NAMALWA (cell line): ENCODE measurements around the gene ISLR2.
"Not testable (repeated sequence)": the region's sequence is repeated elsewhere in the genome, so short reads cannot be mapped to it uniquely, and the experiment has no call there.

Experiments
- DNase-seq: peaks from one replicate; pipeline ENCODE4 v3.0.0-alpha.2; 2015; ENCODE audit warnings: low spot score

The ISLR2 gene, protein sequence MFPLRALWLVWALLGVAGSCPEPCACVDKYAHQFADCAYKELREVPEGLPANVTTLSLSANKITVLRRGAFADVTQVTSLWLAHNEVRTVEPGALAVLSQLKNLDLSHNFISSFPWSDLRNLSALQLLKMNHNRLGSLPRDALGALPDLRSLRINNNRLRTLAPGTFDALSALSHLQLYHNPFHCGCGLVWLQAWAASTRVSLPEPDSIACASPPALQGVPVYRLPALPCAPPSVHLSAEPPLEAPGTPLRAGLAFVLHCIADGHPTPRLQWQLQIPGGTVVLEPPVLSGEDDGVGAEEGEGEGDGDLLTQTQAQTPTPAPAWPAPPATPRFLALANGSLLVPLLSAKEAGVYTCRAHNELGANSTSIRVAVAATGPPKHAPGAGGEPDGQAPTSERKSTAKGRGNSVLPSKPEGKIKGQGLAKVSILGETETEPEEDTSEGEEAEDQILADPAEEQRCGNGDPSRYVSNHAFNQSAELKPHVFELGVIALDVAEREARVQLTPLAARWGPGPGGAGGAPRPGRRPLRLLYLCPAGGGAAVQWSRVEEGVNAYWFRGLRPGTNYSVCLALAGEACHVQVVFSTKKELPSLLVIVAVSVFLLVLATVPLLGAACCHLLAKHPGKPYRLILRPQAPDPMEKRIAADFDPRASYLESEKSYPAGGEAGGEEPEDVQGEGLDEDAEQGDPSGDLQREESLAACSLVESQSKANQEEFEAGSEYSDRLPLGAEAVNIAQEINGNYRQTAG

DNA sequence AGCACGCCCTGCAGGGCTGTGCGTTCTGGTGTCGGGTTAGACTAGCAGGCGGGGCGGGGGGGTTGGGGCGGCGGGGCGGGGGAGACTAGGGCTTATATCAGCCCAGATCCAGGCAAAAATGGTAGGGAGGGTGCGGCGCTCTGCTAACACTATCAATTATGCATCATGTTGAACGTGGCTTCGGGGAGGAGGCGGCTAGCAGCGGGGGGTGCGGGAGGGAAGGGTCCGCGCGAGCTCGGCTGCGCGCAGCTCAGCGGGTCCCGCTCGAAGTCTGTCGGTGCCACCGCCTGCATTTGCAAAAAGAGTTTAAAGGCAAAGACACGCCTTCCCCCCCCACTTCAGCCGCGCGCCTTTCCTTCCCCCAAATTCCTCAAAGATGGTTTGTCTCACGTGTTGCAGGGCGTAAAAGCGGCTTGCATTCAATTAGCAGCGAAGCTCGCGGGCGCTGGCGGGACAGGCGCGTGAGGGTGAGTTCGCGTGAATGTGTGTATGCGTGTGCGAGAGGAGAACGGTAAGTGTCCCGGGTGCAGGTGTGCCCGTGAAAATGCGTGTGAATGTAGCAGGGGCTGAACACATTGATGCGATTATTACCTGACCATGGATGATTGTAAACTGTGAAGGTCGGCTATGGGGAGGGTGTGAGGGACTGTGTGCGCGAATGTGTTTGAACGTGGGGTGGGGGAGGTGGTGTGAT, at the start of gene ISLR2:
Gene ISLR2, plus strand, starts transcription at position 432 of the 694 bp plus-strand sequence. CDS start 2,169 bp downstream, outside the sequence.
- no peak for DNase-seq

DNA sequence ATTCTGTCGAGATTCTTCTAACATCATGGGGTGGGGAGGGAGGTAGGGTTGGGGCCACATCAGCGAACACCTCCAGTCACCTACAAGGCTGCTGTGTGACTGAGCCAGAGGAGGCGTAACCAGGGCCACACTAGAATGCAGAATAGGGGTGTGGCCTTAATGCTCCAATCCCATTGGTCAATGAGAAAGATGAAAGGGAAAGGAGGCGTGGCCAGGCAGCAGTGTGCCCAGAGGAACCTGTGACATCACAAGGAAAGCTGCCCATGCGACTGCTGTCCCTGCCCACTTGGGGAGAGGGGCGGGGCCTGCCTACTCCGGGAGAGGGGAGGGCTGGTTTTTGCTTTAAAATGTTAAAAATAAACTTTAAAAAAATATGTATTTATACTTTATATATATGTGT, 47.9 kb upstream of the ISLR2 start, which contains the start of gene GOLGA6A:
Gene GOLGA6A, minus strand, starts transcription at position 101 of the 400 bp plus-strand sequence. Its CDS starts 41 bp downstream, at position 60.
- DNase-seq, result not testable (repeated sequence)

DNA sequence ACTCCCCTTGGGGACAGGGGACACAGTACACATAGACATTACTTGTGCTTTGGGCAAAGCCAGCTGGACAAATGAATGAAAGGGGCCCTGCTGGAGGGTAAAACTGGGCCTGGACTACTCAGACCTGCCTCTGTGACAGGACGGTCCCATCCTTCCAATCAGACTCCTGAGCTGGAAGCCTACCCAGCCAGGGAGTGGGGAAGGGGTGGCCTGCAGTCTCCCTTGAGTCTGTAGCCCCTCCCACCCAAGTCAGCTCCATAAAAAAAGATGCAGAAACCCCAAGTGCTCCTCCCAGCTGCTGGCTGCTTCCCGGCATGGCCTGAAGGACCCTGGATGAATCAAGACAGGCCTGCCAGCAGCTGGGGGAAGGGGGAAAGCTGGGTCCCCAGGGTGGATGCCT, 35.8 kb upstream of the ISLR2 start:
- DNase-seq, result not testable (repeated sequence)

DNA sequence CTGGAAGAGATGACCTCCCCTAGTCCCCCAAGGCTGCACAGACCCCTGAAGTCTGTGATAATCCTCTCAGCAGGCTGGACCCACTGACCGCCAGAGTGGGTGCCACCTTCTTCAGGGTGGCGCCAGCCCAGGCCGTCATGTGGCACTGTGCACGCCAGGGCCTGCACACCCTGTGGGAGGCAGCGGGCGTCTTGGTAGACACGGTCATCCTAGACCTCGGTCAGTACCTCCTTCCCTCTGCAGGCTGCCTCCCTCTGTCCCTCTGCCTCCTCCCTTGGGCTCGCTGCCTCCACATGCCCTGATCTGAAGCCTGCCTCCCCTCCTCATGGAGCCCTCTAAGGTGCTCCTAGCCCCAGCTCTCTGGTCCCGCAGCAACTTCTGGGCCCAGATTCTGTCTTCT, 34.8 kb upstream of the ISLR2 start:
- DNase-seq, result not testable (repeated sequence)

DNA sequence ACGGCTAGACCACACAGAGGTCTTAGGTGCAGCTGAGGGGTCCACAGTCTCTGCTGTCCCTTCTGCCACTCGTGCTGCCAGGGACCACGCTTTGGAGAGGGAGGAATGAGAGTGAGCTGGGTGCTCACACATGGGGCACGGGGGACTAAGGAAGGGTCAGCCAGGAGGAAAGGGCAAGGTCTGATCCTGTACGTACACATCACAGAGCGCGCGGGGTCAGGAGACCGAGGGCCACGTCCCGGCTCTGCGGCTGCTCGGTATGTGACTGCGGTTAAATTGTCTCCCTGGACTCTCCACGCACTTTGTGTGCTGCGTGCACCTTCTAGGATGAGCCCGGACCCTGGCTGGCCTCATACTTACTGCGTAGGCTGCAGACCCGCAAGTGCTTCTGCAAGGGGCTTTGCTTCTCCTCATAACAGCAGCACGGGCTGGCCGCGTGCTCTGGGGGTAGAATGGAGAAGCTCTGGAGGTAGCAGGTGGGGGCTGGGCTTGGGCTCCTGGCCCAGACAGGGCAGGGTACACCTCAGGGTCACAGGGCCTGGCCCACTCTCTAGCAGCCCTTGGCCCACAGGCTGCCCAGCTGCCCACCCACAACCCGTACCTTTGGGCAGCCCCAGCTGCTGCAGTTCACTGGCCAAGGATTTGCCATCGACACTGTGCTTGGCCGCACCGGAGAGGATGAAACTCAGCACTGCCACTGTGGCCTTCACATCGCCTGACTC, 33.5 kb upstream of the ISLR2 start:
- not testable (repeated sequence) for DNase-seq

DNA sequence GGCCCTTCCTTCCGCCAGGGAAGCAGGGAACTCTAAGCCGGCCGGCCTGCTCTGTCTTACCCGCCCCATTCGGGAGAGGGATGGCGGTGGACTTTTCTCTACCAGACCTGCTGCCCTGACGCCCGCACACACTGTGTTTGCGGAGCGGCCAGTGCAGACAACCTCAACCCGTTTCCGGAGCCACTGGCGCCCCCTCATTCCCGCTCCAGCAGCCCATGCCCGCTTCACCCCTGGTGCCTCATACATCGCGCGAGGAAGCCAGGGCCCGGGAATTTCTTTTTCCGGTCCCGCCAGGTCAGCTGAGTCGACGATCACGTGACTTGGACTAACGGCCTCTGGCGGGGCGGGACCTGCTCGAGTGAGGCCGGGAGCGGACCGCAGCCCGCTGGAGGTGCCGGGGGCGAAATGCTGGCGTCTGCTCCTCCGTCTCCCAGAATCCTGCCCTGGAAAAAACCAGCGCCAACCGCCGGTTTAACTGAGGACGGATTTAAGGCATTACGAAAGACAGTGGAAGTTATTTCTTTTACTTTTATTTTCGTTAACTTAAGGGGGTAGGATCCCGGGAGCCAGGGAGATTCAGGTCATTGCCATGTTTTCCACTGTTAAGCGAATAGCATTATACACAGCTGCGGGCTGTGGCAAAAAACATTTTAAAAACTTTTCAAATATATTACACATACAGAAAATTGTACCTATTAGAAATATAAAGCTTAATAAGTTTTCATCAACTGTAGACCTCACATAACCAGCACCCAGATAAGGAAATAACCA, 30.2 kb upstream of the ISLR2 start:
- peak; percentile 47 for DNase-seq

DNA sequence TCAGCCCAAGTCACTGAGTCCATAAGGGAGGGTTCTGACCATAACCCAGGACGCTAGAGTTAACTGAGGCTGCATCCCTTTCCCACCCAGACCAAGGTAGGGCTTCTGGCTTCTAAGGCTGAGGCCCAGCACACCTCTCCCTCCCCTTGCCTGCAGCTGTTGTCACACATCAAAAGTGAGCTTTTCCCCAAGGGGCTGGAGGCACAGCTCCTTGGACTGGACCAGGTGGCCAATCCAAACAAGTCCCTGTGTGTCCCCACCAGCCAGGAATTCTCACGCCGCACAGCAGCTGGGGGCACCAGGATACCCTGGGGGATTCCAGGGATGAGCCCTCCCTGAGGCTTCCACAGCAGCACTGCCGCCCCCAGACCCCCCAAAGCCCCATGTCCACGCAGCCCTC, 22.3 kb upstream of the ISLR2 start:
- no peak for DNase-seq

DNA sequence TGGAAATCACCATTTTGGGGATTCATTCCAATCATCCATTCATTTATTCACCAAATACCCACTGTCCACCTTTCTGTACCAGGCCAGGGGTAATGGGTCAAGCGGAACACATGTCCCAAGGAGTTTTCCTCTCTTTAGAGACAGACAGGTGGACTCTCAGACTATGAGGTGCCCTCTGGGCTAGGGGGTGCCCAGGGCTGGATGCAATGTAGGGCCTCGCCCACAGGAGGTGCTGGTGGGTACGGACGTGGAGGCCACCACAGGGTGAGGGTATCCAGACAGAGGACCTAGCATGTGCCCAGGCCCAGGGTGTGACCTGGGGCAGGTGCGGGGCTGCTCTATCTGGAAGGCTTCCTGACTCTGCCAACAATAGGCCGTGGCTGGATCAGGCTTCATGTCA, 21.8 kb upstream of the ISLR2 start:
- not testable (repeated sequence) for DNase-seq

DNA sequence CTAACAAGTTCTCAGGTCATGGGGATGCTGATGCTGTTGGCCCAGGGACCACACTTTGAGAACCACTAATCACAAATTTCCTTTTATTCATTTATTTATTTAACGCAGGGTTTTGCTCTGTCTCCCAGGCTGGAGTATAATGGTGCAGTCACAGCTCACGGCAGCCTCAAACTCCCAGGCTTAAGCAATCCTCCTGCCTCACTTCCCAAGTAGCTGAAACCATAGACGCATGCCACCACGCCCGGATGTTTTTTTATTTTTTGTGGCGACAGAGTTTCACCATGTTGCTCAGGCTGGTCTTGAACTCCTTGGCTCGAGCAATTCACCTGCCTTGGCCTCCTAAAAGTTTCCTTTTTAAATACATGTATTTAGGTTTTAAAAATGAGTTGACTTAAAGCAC, 20.7 kb upstream of the ISLR2 start:
- DNase-seq, result no peak

DNA sequence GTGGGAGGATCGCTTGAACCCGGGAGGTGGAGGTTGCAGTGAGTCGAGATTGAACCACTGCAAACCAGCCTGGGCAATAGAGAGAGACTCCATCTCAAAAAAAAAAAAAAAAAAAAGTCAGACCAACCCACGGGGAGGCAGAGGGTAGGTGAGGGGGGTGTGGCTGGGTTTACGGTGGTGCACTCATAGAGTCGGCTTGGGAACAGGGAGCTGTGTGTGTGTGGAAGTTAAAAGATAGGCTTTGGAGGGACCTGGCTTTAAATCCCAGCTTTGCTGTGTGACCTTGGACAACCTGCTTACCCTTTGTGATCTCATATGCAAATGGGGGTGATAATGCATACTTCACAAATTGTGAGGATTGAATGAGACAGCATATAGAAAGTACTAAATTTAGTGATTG, 10.0 kb upstream of the ISLR2 start:
- DNase-seq, result no peak

DNA sequence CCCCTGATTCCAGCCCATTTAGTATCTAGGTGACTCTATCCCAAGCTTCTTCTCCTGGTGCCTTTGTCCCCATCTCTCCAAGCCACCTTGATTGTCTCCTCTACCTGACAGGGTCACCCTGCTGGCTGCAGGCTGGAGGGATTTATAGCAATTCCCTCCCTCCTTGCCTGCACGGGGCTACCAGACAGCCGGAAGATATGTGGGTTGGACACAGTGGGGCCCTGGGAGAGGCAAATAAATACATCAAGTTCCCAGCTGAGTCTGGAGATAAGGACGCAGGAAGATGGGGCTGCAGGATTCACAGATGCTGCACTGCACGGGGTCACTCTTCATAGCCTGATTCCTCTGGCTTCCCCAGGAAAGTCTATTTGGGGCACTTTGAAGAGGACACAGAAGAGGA, 9.3 kb upstream of the ISLR2 start:
- DNase-seq, result no peak

DNA sequence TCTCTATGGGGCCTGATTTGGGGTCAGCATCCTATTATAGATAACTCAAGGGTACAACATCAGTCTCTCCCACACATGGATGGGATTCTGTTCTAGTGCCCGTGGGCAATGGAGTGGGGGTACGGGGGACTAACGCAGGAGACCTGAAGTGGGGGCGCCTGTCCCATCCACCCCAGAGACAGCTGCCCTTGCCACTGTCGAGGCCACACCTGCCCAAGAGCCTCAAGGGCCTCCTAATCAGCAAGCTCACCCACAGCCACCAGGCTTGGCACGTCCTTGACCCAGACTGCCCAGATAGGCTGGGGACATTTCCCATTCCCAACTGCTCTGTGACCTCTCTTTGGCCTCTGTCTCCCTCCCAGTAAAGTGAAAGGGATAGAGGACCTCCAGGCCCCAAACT, 8.5 kb upstream of the ISLR2 start:
- no peak for DNase-seq

DNA sequence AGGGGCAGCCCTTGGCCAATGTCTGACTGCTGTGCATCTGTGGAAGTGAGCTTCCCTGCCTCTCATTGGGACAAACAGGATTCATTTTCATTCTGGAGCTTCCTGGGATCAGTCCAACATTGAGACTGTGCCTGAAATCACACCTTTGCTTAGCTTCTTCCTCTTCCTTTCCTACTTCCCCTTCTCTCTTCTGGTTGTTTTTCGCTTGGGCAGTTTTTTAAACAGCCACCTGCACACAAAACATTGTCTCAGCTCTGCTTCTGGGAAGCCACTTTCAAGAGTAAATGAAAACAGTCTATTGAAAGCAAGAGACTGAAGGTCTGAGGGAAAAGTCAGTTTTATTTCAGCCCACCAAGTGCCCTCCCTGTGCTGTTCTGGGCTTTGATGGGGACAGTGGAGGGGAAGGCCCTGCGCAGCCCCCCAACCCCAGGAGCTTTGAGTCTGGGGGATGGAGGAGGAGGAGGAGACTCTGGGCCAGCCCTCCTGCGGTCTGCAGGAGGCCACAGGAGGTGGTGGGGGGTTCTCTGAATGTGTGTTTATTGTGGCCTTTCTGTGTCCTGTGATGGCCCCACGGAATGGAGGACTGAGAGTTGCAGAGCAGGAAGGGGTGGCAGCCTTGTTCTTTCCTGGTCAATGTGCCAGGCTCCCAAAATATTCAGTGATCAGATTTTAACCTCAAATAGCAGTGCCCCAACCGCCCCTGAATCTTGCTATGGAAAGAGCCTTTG, 7.8 kb upstream of the ISLR2 start:
- peak; percentile 67 for DNase-seq

DNA sequence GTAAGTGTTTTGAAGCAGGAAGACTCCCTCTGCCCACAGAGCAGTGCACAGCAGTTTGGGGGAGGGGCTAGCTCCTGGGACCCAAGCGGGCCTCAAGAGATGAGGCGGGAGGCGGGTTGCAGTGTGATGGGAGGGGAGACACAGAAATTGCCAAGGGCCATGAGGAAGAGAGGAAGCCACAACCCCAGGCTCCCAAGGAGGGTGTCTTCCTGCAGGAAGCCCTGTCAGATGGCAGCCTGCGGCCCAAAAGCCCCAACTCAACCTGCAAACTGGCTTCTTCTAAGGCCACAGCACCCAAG, 7.3 kb upstream of the ISLR2 start:
- peak; percentile 33 for DNase-seq

DNA sequence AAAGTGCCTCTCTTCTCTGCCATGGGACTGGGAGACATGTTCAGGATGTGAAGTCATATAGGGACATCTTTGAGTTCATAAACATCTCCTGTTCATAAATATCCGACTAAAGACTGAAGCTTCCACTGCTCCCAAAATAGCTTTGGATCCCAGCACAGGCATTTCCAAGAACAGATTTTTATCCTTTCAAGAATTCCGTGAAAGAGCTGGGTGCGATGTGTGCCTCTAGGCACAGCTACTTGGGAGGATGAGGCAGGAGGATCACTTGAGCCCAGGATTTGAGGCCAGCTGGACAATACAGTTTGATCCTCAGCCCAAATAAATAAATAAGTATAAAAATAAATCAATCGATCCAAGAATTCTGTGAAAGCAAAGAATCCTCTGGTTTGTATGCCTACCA, 6.7 kb upstream of the ISLR2 start:
- no peak for DNase-seq

DNA sequence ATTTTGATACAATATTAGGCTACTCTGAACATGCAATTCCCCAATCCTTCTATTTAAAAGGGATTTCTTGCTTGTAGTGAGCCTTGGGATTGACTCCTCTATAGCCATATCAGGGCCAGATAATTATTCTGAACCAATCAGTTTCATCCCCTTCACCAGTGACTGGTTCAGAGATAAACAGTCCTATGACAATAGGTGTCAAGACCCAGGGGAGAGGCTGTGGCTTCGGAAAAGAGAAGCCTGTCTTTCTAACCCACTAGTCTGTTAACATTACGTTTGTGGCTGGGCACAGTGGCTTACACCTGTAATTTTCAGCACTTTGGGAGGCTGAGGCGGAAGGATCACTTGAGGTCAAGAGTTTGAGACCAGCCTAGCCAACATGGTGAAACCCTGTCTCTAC, 6.2 kb upstream of the ISLR2 start:
- no peak for DNase-seq

DNA sequence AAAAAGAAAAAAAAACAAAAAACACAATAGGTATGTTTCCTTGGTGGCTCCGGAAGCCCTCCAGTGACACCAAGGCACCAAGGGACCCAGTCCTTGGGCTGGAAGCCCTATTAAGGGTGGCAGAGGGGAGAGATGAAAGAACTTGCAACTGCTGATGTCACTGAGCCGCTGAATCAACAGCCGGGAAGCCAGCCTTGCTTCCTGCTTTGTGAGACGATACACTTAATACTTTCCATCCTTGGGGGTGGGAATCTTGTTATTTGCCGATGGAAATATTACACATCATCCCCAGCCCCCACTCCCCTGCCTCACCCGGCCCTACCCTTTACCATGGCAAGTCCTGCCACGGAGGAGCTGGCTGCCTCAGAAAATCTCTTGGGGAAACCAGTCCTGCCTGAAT, 5.6 kb upstream of the ISLR2 start:
- no peak for DNase-seq

DNA sequence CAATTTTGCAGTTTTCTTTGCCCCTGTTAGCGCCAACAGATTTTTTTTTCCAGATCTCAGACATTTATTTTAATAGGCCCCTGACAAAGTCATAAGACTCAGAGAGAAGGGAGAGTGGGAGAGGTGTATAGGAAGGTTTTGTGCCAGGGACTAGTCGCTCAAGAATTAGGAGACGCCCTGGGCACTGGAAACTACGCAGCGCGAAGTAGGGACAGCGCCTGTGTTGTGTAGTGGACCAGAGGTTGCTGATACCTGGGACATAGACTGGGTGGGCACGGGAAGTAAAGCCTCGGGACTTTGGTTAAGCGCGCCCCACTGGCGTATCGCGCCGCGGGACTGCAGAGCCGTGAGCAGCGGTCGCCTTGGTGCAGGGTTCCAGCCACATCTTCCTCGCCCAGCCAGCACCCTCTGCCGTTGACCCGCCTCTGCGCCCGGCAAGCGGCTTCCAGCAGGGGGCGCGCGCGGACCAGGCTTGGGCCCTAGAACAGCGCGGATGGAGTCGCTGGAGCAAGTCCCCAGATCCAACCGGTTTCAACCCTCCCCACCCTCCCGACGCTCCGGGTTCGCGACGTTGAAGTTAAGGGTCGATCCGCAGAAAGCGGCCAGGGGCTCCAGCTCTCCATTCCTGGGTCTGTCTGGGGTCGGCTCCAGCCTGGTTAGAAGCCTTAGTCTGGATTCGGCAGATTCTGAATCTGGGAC, 3.0 kb upstream of the ISLR2 start:
- DNase-seq, result peak; percentile 84

DNA sequence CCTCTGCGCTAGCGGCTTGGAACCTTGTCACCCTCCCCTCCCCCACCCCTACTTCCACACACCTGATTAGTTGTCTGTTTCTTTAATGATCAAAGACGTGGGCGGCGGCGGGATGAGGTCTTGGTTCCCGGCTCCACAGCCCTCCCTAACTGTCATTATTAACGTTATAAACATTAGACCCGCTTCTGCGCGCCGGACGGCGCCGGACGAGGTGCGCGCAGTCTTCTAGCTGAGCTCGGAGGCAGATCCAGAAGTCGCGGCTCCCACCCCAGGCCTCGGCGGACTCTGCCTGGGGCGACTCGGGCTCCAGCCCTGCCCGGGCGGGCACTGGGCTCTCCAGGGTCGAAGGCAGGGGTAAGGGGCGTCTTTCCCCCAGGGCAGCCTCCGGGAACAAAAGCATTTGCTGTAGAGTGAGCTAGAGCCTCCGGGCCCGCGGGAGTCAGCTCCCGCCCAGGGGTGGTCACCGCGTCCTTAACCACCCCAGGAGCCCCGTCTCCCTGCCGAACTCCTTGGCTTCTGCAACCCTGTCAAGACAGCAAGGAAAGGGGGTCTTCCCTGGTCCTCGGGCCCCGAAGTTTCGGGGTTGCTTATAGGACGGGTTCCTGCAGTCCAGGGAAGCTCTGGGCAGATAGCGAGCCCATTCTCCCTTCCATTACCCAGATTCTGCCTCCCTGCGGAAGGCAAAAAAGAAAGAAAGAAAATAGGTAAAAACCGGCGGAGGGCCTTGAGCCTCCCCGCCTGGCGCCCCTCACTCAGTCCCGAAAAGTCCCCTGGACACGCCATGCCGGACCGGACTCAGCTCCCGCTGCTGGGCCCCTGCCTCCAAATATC, 2.2 kb upstream of the ISLR2 start:
- DNase-seq, result no peak
